GM12878 (cell line): Measurements from ENCODE around the gene PLEKHM2. TPM values are rescaled to one million over a fixed set of nuclear protein-coding genes. Genes with fewer than 3 reads are reported as not detected.

ENCODE experiments used
- ATAC-seq: fragments of 200-7000 bp; cut with Tn5 transposase; 3 replicates; pipeline ENCODE4 v1.9.1; 2020; ENCODE audit warnings: mild to moderate bottlenecking, moderate library complexity
- BruUV-seq: library from RNA; stranded (reverse); fragments of 400-500 nt; replicated peaks from 2 replicates; lab custom pipeline; 2021; lab: Mats Ljungman, UMichigan
- CTCF ChIA-PET: fragments of 300-600 bp; sonication (Branson Sonifier 250); formaldehyde crosslinking; extraction: SDS; loops from one replicate; lab custom pipeline; 2021; ENCODE audit warnings: inconsistent platforms; lab: Yijun Ruan, JAX
- POLR2A ChIA-PET: fragments of 350-600 bp; formaldehyde crosslinking; extraction: SDS; loops from one replicate; lab custom pipeline; 2021; ENCODE audit warnings: inconsistent platforms; lab: Charles Lee
- RAD21 ChIA-PET: fragments of 300-600 bp; sonication (Branson Sonifier 250); formaldehyde crosslinking; loops from one replicate; lab custom pipeline; 2023; ENCODE audit warnings: antibody characterized with exemption; ENCODE audit not compliant: unreplicated experiment; lab: Charles Lee
- SMC1A ChIA-PET: fragments of 300-600 bp; sonication (Branson Sonifier 250); formaldehyde crosslinking; loops from one replicate; lab custom pipeline; 2023; ENCODE audit not compliant: unreplicated experiment, uncharacterized antibody; lab: Charles Lee
- DNase-seq: peaks from one replicate; pipeline ENCODE4 v3.0.0-alpha.2; 2011; ENCODE audit warnings: low read depth, low spot score
- FAIRE-seq: peaks from 3 replicates; lab custom pipeline; 2011; peaks lifted over from hg19 to GRCh38; lab: Jason Lieb, UNC
- H2AFZ ChIP-seq: 2 replicates; pipeline ENCODE4 v1.6.0; 2011; ENCODE audit warnings: low read depth, low read length, control low read depth; ENCODE audit not compliant: control insufficient read depth
- H3K27ac ChIP-seq: 2 replicates; pipeline ENCODE4 v1.5.1; 2011; ENCODE audit warnings: control low read depth; ENCODE audit not compliant: control insufficient read depth, insufficient read depth
- H3K27me3 ChIP-seq, 2 experiments: replicated peaks in 1 of 2; 2 replicates each; pipeline versions ENCODE4 v1.6.0 to v1.6.1; 2011; ENCODE audit warnings: low read length in 1 of 2; ENCODE audit not compliant: control insufficient read depth in 2 of 2, insufficient read depth in 2 of 2
- H3K36me3 ChIP-seq, 2 experiments: 2 replicates each; pipeline ENCODE4 v1.5.1; 2011; ENCODE audit warnings: low read length in 1 of 2; ENCODE audit not compliant: control insufficient read depth in 2 of 2, insufficient read depth in 2 of 2
- H3K4me1 ChIP-seq: 2 replicates; pipeline ENCODE4 v1.6.1; 2011; ENCODE audit warnings: mild to moderate bottlenecking, low read length, moderate library complexity, mixed read lengths; ENCODE audit not compliant: control insufficient read depth, insufficient read depth
- H3K4me2 ChIP-seq: 2 replicates; pipeline ENCODE4 v1.6.0; 2011; ENCODE audit warnings: control low read depth; ENCODE audit not compliant: control insufficient read depth, insufficient read depth
- H3K4me3 ChIP-seq: fragments of 200-600 bp; sonication (generic); 2 replicates; pipeline ENCODE4 v1.5.1; 2016
- H3K79me2 ChIP-seq: 2 replicates; pipeline ENCODE4 v1.6.0; 2011; ENCODE audit warnings: low read length; ENCODE audit not compliant: control insufficient read depth, insufficient read depth
- H3K9ac ChIP-seq: 2 replicates; pipeline ENCODE4 v1.8.0; 2011; ENCODE audit warnings: low read length, control low read depth, mixed read lengths; ENCODE audit not compliant: control insufficient read depth, insufficient read depth
- H3K9me3 ChIP-seq: replicated peaks from 3 replicates; pipeline ENCODE4 v1.5.1; 2011; ENCODE audit warnings: mild to moderate bottlenecking, low read length; ENCODE audit not compliant: control insufficient read depth, insufficient read depth
- H4K20me1 ChIP-seq: 2 replicates; pipeline ENCODE4 v1.6.0; 2011; ENCODE audit not compliant: control insufficient read depth, insufficient read depth
- CTCF ChIP-seq, 3 experiments: IDR thresholded peaks in 2 of 3; conservative IDR thresholded peaks in 1 of 3; 2 replicates each; pipeline ENCODE4 v1.5.1; 2011; ENCODE audit warnings: low read depth in 3 of 3, low read length in 3 of 3, mild to moderate bottlenecking in 3 of 3, control low read depth in 2 of 3, moderate library complexity in 2 of 3, inconsistent platforms in 1 of 3, mixed read lengths in 1 of 3; ENCODE audit not compliant: control insufficient read depth in 2 of 3, insufficient read depth in 1 of 3; ENCODE audit errors: extremely low read depth in 1 of 3
- EZH2 ChIP-seq: IDR thresholded peaks from 2 replicates; pipeline ENCODE4 v1.6.1; 2012; ENCODE audit warnings: low read depth, mild to moderate bottlenecking, control low read depth, inconsistent platforms, low read length, borderline replicate concordance; ENCODE audit not compliant: control insufficient read depth
- HCFC1 ChIP-seq: fragments of 150-350 bp; IDR thresholded peaks from 2 replicates; pipeline ENCODE4 v1.6.1; 2014; ENCODE audit warnings: low read length
- IRF4 ChIP-seq: IDR thresholded peaks from 2 replicates; pipeline ENCODE4 v1.6.1; 2011; ENCODE audit warnings: low read depth, low read length
- KDM1A ChIP-seq: fragments of 200-600 bp; sonication (generic); IDR thresholded peaks from 2 replicates; pipeline ENCODE4 v1.6.1; 2016; ENCODE audit warnings: borderline replicate concordance
- MTA3 ChIP-seq: IDR thresholded peaks from 2 replicates; pipeline ENCODE4 v1.6.1; 2012; ENCODE audit warnings: low read length, inconsistent platforms, borderline replicate concordance
- NBN ChIP-seq: fragments of 450-650 bp; IDR thresholded peaks from 2 replicates; pipeline ENCODE4 v1.6.1; 2016
- POLR2A ChIP-seq: IDR thresholded peaks from 2 replicates; pipeline ENCODE4 v1.6.1; 2011; ENCODE audit warnings: low read depth, mild to moderate bottlenecking, low read length
- PRDM15 ChIP-seq: fragments of 450-650 bp; formaldehyde crosslinking; IDR thresholded peaks from 2 replicates; pipeline ENCODE4 v1.4.0; 2020; ENCODE audit warnings: mild to moderate bottlenecking, moderate library complexity
- RAD21 ChIP-seq: IDR thresholded peaks from 2 replicates; pipeline ENCODE4 v1.6.1; 2011; ENCODE audit warnings: mild to moderate bottlenecking, low read depth, low read length, moderate library complexity; ENCODE audit not compliant: insufficient read depth
- ZNF217 ChIP-seq: fragments of 450-650 bp; IDR thresholded peaks from 2 replicates; pipeline ENCODE4 v1.6.1; 2017; ENCODE audit warnings: antibody characterized with exemption, mild to moderate bottlenecking
- WGBS: methylation state at CpG from one replicate; pipeline ENCODE4 v1.1.6; 2016; ENCODE audit warnings: low lambda C conversion rate; ENCODE audit not compliant: insufficient replicate concordance, insufficient coverage; ENCODE audit errors: missing lambda C conversion rate; 5-methylcytosine and 5-hydroxymethylcytosine counted together
- in situ Hi-C: fragments of 300-500 bp; cut with MboI; formaldehyde crosslinking; loops from 9 replicates; pipeline ENCODE4 v1.14.3; 2018; ENCODE audit warnings: mixed read lengths
- intact Hi-C: fragments of 100-400 bp; cut with micrococcal nuclease; formaldehyde crosslinking; loops from one replicate; pipeline ENCODE4 v1.14.2; 2022; ENCODE audit not compliant: unreplicated experiment
- polyA plus RNA-seq, 11 experiments: library from polyadenylated mRNA; depleted of rRNA in 4 of 11; unstranded in 6 of 11; stranded (reverse) in 5 of 11; fragments of >200 nt; fragmentation: Nextera tagmentation in 4 of 11; fragmentation: Illumina TruSeq in 1 of 11; extraction: Ambion mirVana in 4 of 11; extraction: Trizol in 1 of 11; gene quantifications; 1 replicate in 1 of 11; 2 replicates in 10 of 11; pipeline versions ENCODE4 v1.2.1 to v1.2.3, GENCODE V29; 2011 to 2016; ENCODE audit warnings: inconsistent platforms in 2 of 11, missing spikeins in 2 of 11, low read depth in 1 of 11
- total RNA-seq, 4 experiments: library from RNA; depleted of rRNA in 3 of 4; stranded (reverse); fragments of >200 nt in 3 of 4; fragmentation: Illumina TruSeq in 1 of 4; extraction: Trizol in 1 of 4; gene quantifications; 2 replicates each; pipeline versions ENCODE4 v1.2.1 to v1.2.3, GENCODE V29; 2013 to 2021

PLEKHM2 gene
- total and polyA plus RNA-seq, 10 of the 15 experiments (the other 5 are each of a cell fraction or from before 2014, with no cell fraction given): 0.37 to 55.2 (median 19.3) TPM

- H3K27ac ChIP-seq: no peak overlapping the region
- in situ Hi-C loops (no loop called here), intact Hi-C loops (no loop called here)
- no peaks in the 10 kb centered on the region for H3K9me3 ChIP-seq
- DNase-seq (no peak), FAIRE-seq (no peak), ATAC-seq (no peak)
- SMC1A ChIA-PET: interaction anchor here (1.6 kb wide), 1 partner anchor 65 kb away, joined by 3 read pairs; no protein-coding TSS in a partner anchor
- RAD21 ChIA-PET: no interaction called here
- no TSS peak for BruUV-seq
- no peak overlapping the region for H3K4me2 ChIP-seq
- no peaks in the 10 kb centered on the region for H4K20me1 ChIP-seq
- no peak overlapping the region for H3K4me3 ChIP-seq
- TF ChIP-seq HCFC1: no peak
- TF ChIP-seq POLR2A: 0 out of 2 replicates have a peak, but pooled peaks have one; percentile 20
- POLR2A ChIA-PET: no interaction called here
- H3K27me3 ChIP-seq: no peaks in the 10 kb centered on the region
- 83% methylated on average over 8 of the region's 8 CpGs for WGBS
- no peak overlapping the region for H3K9ac ChIP-seq
- H3K79me2 ChIP-seq: peaks cover 4% of the 10 kb centered on the region
- no peaks in the 10 kb centered on the region for H3K4me1 ChIP-seq
- CTCF ChIA-PET: interaction anchor here (1.0 to 1.2 kb wide), 3 partner anchors 21 to 54 kb away, joined by 3 read pairs; no protein-coding TSS in a partner anchor
- peaks cover 13 to 37% of the 10 kb centered on the region in 2 experiments; a peak in 3 of 4 replicates for H3K36me3 ChIP-seq
- no peak overlapping the region for H2AFZ ChIP-seq
Measured at GRCh38 chr1:15718199-15718601, 34.1 kb downstream of the PLEKHM2 start.

GRCh38 chr1:15719381-15720120 is 35.4 kb downstream of the PLEKHM2 start:
- ATAC-seq: no peak
- ChIA-PET CTCF (interaction anchor here (0.6 to 1.2 kb wide), 3 partner anchors 22 to 582 kb away, joined by 3 read pairs; no protein-coding TSS in a partner anchor), SMC1A (interaction anchor here (1.4 kb wide), 2 partner anchors 22 to 56 kb away, joined by 3 to 4 read pairs; no protein-coding TSS in a partner anchor), RAD21 (no interaction called here), POLR2A (interaction anchor here (0.9 to 1.3 kb wide), 2 partner anchors 65 to 121 kb away, joined by 3 read pairs; no protein-coding TSS in a partner anchor)
- Histone ChIP-seq H3K4me1 (no peaks in the 10 kb centered on the region), H3K9ac (no peak overlapping the region), H4K20me1 (no peaks in the 10 kb centered on the region), H3K4me2 (no peak overlapping the region), H3K4me3 (no peak overlapping the region), H3K27me3 (no peaks in the 10 kb centered on the region), H3K27ac (no peak overlapping the region), H2AFZ (no peak overlapping the region), H3K9me3 (no peaks in the 10 kb centered on the region), H3K79me2 (peaks cover 1% of the 10 kb centered on the region; the same call in 1 of the 2 replicates), H3K36me3 (peaks cover 13 to 40% of the 10 kb centered on the region in 2 experiments; a peak in 3 of 4 replicates)
- WGBS: 94% methylated on average over 12 of the region's 12 CpGs
- in situ Hi-C loops (no loop called here), intact Hi-C loops (no loop called here)
- no peak for DNase-seq
- no peak for FAIRE-seq
- BruUV-seq: no TSS peak
- TF ChIP-seq MTA3 (no peak), RAD21 (peak; percentile 40; the same call in 1 of the 2 replicates), ZNF217 (no peak), EZH2 (no peak), CTCF (IDR thresholded peaks at IDR 0.05 in 2 of 3, conservative IDR thresholded peaks at IDR 0.05 in 1 of 3; ENCODE audit: control insufficient read depth in 2 of 3, extremely low read depth in 1 of 3, insufficient read depth in 1 of 3, low read depth in 3 of 3, low read length in 3 of 3) (peak in 2 of 3 experiments; percentile 9 to 21; a peak in 2 of 6 replicates), PRDM15 (CRISPR knock-in tag) (no peak), IRF4 (no peak), NBN (no peak), KDM1A (no peak)
